HL-60 (cell line): ENCODE data around the gene SCIN.
"Not testable (repeated sequence)": the region's sequence is repeated elsewhere in the genome, so short reads cannot be mapped to it uniquely, and the experiment has no call there.

Source experiments
- CTCF ChIP-seq: IDR thresholded peaks from one replicate; pipeline ENCODE4 v1.5.1; 2011; ENCODE audit warnings: low read length, control low read depth, inconsistent platforms; ENCODE audit not compliant: insufficient read depth
- REST ChIP-seq: IDR thresholded peaks from 2 replicates; pipeline ENCODE4 v1.6.1; 2012; ENCODE audit warnings: low read depth; ENCODE audit not compliant: insufficient replicate concordance

DNA sequence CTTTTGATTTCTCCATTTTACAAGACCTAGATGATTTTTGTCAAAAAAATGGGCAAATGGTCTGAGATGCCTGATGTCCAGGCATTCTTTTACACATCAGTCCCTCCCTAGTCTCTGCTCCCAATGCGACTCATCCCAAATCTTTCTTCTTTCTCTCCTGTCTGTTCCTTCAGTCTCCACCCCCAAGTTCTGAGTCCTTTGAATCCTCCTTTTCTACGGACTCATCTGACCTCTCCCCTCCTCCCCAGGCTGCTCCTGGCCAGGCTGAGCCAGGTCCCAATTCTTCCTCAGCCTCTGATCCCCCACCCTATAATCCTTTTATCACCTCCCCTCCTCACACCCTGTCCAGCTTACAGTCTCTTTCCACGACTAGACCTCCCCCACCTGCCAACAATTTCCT lies 90.5 kb downstream of the SCIN start:
- TF ChIP-seq CTCF, REST: not testable (repeated sequence)
